HCT116 (cell line): Measurements from ENCODE around the gene UAP1L1. TPM values are rescaled to one million over a fixed set of nuclear protein-coding genes. Genes with fewer than 3 reads are reported as not detected.
"Not testable (repeated sequence)": the region's sequence is repeated elsewhere in the genome, so short reads cannot be mapped to it uniquely, and the experiment has no call there.

Source experiments
- ATAC-seq: fragments of 200-7000 bp; cut with Tn5 transposase; 2 replicates; pipeline ENCODE4 v1.9.1; 2020; ENCODE audit warnings: mild to moderate bottlenecking, moderate library complexity
- BruUV-seq: library from RNA; stranded (reverse); fragments of 400-500 nt; replicated peaks from 2 replicates; lab custom pipeline; 2021; lab: Mats Ljungman, UMichigan
- CTCF ChIA-PET: fragments of 300-600 bp; sonication (Branson Sonifier 250); formaldehyde crosslinking; loops from one replicate; lab custom pipeline; 2021; ENCODE audit warnings: antibody characterized with exemption; lab: Charles Lee
- POLR2A ChIA-PET: fragments of 300-600, 350-600 bp; sonication (Branson Sonifier 250); formaldehyde crosslinking; loops from one replicate; lab custom pipeline; 2021; ENCODE audit warnings: antibody characterized with exemption; lab: Charles Lee
- RAD21 ChIA-PET, 2 experiments: fragments of 300-600 bp; sonication (Branson Sonifier 250); formaldehyde crosslinking; loops; one replicate each; lab custom pipeline; 2023; ENCODE audit warnings: low total read pairs in 2 of 2; ENCODE audit not compliant: uncharacterized antibody in 2 of 2, unreplicated experiment in 2 of 2, low non-redundant PET in 1 of 2; lab: Charles Lee
- DNase-seq: peaks from one replicate; pipeline ENCODE4 v3.0.0-alpha.2; 2010; ENCODE audit warnings: low read depth, low spot score
- H2AFZ ChIP-seq: fragments of 200-600 bp; shearing (Covaris generic), sonication (generic); 2 replicates; pipeline ENCODE4 v1.6.1; 2017; ENCODE audit warnings: low read depth, mixed run types, mixed read lengths, antibody characterized with exemption, low read length; ENCODE audit not compliant: poor library complexity, severe bottlenecking
- H3K27ac ChIP-seq: 2 replicates; pipeline ENCODE4 v1.5.1; 2012; ENCODE audit warnings: low read depth, low read length
- H3K27me3 ChIP-seq: fragments of 200-600 bp; sonication (generic); 2 replicates; pipeline ENCODE4 v1.6.1; 2016; ENCODE audit warnings: mixed run types, low read length, mixed read lengths; ENCODE audit not compliant: insufficient read depth
- H3K36me3 ChIP-seq, 2 experiments: fragments of 200-500 bp in 1 of 2; fragments of 200-600 bp in 1 of 2; sonication (Bioruptor generic) in 1 of 2; sonication (generic) in 1 of 2; 2 replicates each; pipeline versions ENCODE4 v1.5.1 to v1.6.1; 2014 to 2016; ENCODE audit warnings: low read length in 2 of 2, inconsistent platforms in 1 of 2, mixed read lengths in 1 of 2, mixed run types in 1 of 2; ENCODE audit not compliant: insufficient read depth in 2 of 2, control insufficient read depth in 1 of 2
- H3K4me1 ChIP-seq, 2 experiments: fragments of 200-600 bp in 1 of 2; sonication (generic) in 1 of 2; 2 replicates each; pipeline versions ENCODE4 v1.5.1 to v1.6.1; 2012 to 2017; ENCODE audit warnings: low read length in 2 of 2, inconsistent platforms in 1 of 2, mild to moderate bottlenecking in 1 of 2, mixed read lengths in 1 of 2, mixed run types in 1 of 2, moderate library complexity in 1 of 2; ENCODE audit not compliant: insufficient read depth in 2 of 2, control insufficient read depth in 1 of 2
- H3K4me2 ChIP-seq: fragments of 200-600 bp; sonication (generic); 2 replicates; pipeline ENCODE4 v1.6.1; 2017; ENCODE audit warnings: mixed run types, low read length, mixed read lengths
- H3K4me3 ChIP-seq, 2 experiments: fragments of 200-600 bp in 1 of 2; sonication (generic) in 1 of 2; replicated peaks in 1 of 2; 2 replicates each; pipeline ENCODE4 v1.5.1; 2011 to 2016; ENCODE audit warnings: low read length in 2 of 2, control low read depth in 1 of 2, low read depth in 1 of 2, mild to moderate bottlenecking in 1 of 2, mixed read lengths in 1 of 2, mixed run types in 1 of 2
- H3K79me2 ChIP-seq: fragments of 200-600 bp; sonication (generic); 2 replicates; pipeline ENCODE4 v1.6.1; 2017; ENCODE audit warnings: mild to moderate bottlenecking, mixed run types, low read length, moderate library complexity, mixed read lengths; ENCODE audit not compliant: insufficient read depth
- H3K9ac ChIP-seq: fragments of 200-600 bp; sonication (generic); 2 replicates; pipeline ENCODE4 v1.6.1; 2016; ENCODE audit warnings: low read length, mixed read lengths
- H3K9me2 ChIP-seq: fragments of 200-600 bp; sonication (generic), shearing (Covaris generic); 2 replicates; pipeline ENCODE4 v1.6.1; 2017; ENCODE audit warnings: mixed run types, mild to moderate bottlenecking, moderate library complexity; ENCODE audit not compliant: insufficient read depth
- H3K9me3 ChIP-seq, 2 experiments: fragments of 200-500 bp in 1 of 2; fragments of 200-600 bp in 1 of 2; sonication (Bioruptor generic) in 1 of 2; sonication (generic) in 1 of 2; 2 replicates each; pipeline ENCODE4 v1.6.1; 2014 to 2017; ENCODE audit warnings: low read length in 2 of 2, mixed read lengths in 2 of 2, inconsistent platforms in 1 of 2, low read depth in 1 of 2, mild to moderate bottlenecking in 1 of 2, mixed run types in 1 of 2, moderate library complexity in 1 of 2; ENCODE audit not compliant: control insufficient read depth in 1 of 2, insufficient read depth in 1 of 2
- H4K20me1 ChIP-seq: fragments of 200-600 bp; sonication (generic), shearing (Covaris generic); 2 replicates; pipeline ENCODE4 v1.6.1; 2017; ENCODE audit warnings: mixed run types, mild to moderate bottlenecking, moderate library complexity; ENCODE audit not compliant: insufficient read depth
- CBX3 ChIP-seq: IDR thresholded peaks from 2 replicates; pipeline ENCODE4 v1.6.1; 2012; ENCODE audit warnings: low read depth
- CEBPB ChIP-seq: IDR thresholded peaks from 2 replicates; pipeline ENCODE4 v1.6.1; 2012; ENCODE audit warnings: low read depth
- ELF1 ChIP-seq: IDR thresholded peaks from 2 replicates; pipeline ENCODE4 v1.6.1; 2012; ENCODE audit warnings: low read depth, borderline replicate concordance
- EZH2 ChIP-seq: fragments of 200-600 bp; sonication (generic); IDR thresholded peaks from 2 replicates; pipeline ENCODE4 v1.6.1; 2017; ENCODE audit warnings: antibody characterized with exemption, mixed run types
- EZH2phosphoT487 ChIP-seq: fragments of 200-600 bp; IDR thresholded peaks from 2 replicates; pipeline ENCODE4 v1.6.1; 2018; ENCODE audit warnings: antibody characterized with exemption, borderline replicate concordance
- FOSL1 ChIP-seq: IDR thresholded peaks from 2 replicates; pipeline ENCODE4 v1.6.1; 2012; ENCODE audit warnings: low read depth
- POLR2A ChIP-seq: IDR thresholded peaks from 2 replicates; pipeline ENCODE4 v1.7.0; 2011; ENCODE audit warnings: borderline replicate concordance; ENCODE audit not compliant: insufficient read depth, insufficient read length; ENCODE audit errors: extremely low read depth
- POLR2AphosphoS5 ChIP-seq: IDR thresholded peaks from 2 replicates; pipeline ENCODE4 v1.6.1; 2011; ENCODE audit warnings: mild to moderate bottlenecking, low read depth, low read length, moderate library complexity
- RAD21 ChIP-seq: IDR thresholded peaks from 2 replicates; pipeline ENCODE4 v1.6.1; 2012; ENCODE audit warnings: low read depth, mild to moderate bottlenecking
- SP1 ChIP-seq: IDR thresholded peaks from 2 replicates; pipeline ENCODE4 v1.6.1; 2012; ENCODE audit warnings: low read depth
- SRF ChIP-seq: IDR thresholded peaks from 2 replicates; pipeline ENCODE4 v1.6.1; 2012; ENCODE audit warnings: low read depth
- TCF7L2 ChIP-seq: IDR thresholded peaks from 2 replicates; pipeline ENCODE4 v1.7.0; 2011; ENCODE audit warnings: borderline replicate concordance, inconsistent platforms; ENCODE audit not compliant: insufficient read depth, insufficient read length; ENCODE audit errors: extremely low read depth
- YY1 ChIP-seq: IDR thresholded peaks from 2 replicates; pipeline ENCODE4 v1.6.1; 2011; ENCODE audit warnings: low read length, low read depth, moderate library complexity, mild to moderate bottlenecking; ENCODE audit not compliant: insufficient replicate concordance; ENCODE audit errors: extremely low read depth
- ZFX ChIP-seq: fragments of 450-650 bp; IDR thresholded peaks from 2 replicates; pipeline ENCODE4 v1.6.1; 2017
- intact Hi-C: fragments of 100-400 bp; cut with micrococcal nuclease; formaldehyde crosslinking; loops from 2 replicates; pipeline ENCODE4 v1.10.0; 2022
- total RNA-seq: library from RNA; stranded (reverse); gene quantifications from one replicate; pipeline ENCODE4 v1.2.1, GENCODE V29; 2021; ENCODE audit not compliant: unreplicated experiment
- TF ChIP-seq, protein P1 (sequence below): IDR thresholded peaks from 2 replicates; pipeline ENCODE4 v1.6.1; 2012
- TF ChIP-seq, protein P2 (sequence below): IDR thresholded peaks from 2 replicates; pipeline ENCODE4 v1.6.1; 2012; ENCODE audit warnings: low read depth

UAP1L1 gene
- total RNA-seq, 1 experiment from 2014 or later = 11.0 TPM

DNA sequence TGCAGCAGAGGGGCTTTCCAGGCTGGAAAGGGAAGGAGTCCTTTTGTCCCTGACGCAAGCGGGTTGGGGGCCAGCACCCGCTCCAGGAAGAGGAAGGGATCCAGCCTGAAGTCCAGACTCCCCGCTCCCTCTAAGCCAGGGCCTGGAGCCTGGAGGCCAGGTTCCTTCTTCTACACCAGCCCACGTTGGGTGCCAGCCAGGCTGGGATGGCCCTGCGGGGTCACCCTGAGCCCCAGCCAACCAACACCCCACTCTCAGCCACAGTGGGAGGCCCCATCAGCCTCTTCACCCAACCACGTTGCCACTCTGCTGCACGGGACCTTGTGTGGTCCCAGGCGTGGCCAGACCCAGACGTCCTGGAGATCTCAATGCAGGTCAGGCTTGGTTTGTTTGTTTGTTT lies 44.5 kb upstream of the UAP1L1 start:
- TF ChIP-seq SP1 (no peak), EZH2 (no peak), CBX3 (no peak), POLR2AphosphoS5 (no peak), ZFX (no peak), ELF1 (no peak), EZH2phosphoT487 (no peak), YY1 (no peak), CEBPB (no peak), TCF7L2 (no peak), FOSL1 (no peak), RAD21 (no peak), SRF (no peak), POLR2A (no peak)
- TF ChIP-seq, protein P1, sequence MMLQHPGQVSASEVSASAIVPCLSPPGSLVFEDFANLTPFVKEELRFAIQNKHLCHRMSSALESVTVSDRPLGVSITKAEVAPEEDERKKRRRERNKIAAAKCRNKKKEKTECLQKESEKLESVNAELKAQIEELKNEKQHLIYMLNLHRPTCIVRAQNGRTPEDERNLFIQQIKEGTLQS = no peak
- TF ChIP-seq, protein P2, sequence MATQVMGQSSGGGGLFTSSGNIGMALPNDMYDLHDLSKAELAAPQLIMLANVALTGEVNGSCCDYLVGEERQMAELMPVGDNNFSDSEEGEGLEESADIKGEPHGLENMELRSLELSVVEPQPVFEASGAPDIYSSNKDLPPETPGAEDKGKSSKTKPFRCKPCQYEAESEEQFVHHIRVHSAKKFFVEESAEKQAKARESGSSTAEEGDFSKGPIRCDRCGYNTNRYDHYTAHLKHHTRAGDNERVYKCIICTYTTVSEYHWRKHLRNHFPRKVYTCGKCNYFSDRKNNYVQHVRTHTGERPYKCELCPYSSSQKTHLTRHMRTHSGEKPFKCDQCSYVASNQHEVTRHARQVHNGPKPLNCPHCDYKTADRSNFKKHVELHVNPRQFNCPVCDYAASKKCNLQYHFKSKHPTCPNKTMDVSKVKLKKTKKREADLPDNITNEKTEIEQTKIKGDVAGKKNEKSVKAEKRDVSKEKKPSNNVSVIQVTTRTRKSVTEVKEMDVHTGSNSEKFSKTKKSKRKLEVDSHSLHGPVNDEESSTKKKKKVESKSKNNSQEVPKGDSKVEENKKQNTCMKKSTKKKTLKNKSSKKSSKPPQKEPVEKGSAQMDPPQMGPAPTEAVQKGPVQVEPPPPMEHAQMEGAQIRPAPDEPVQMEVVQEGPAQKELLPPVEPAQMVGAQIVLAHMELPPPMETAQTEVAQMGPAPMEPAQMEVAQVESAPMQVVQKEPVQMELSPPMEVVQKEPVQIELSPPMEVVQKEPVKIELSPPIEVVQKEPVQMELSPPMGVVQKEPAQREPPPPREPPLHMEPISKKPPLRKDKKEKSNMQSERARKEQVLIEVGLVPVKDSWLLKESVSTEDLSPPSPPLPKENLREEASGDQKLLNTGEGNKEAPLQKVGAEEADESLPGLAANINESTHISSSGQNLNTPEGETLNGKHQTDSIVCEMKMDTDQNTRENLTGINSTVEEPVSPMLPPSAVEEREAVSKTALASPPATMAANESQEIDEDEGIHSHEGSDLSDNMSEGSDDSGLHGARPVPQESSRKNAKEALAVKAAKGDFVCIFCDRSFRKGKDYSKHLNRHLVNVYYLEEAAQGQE = no peak
- intact Hi-C loops = no loop called here

GRCh38 chr9:137033481-137033880 lies 43.8 kb upstream of the UAP1L1 start:
- DNase-seq, H3K4me2 ChIP-seq, RAD21 ChIA-PET, H4K20me1 ChIP-seq, H2AFZ ChIP-seq, H3K27me3 ChIP-seq, H3K9me3 ChIP-seq, POLR2A ChIA-PET, intact Hi-C loops, H3K36me3 ChIP-seq, BruUV-seq, H3K4me3 ChIP-seq, H3K27ac ChIP-seq, H3K9ac ChIP-seq, ATAC-seq, H3K79me2 ChIP-seq, H3K9me2 ChIP-seq: not testable (repeated sequence)
- CTCF ChIA-PET = interaction anchor here (1.7 to 4.0 kb wide), 2 partner anchors 85 to 243 kb away, joined by 5 to 109 read pairs; partner anchors contain the start of gene TMEM141
- peaks cover 17 to 34% of the 10 kb centered on the region in 2 experiments for H3K4me1 ChIP-seq

More for the DNA sequence above, 44.5 kb upstream of the UAP1L1 start:
- Histone ChIP-seq H3K9ac (no peak overlapping the region), H3K4me3 (no peak overlapping the region), H3K79me2 (no peaks in the 10 kb centered on the region), H3K36me3 (no peaks in the 10 kb centered on the region), H3K4me1 (peaks cover 17 to 36% of the 10 kb centered on the region in 2 experiments), H3K27ac (no peak overlapping the region), H3K27me3 (no peaks in the 10 kb centered on the region), H3K9me2 (no peaks in the 10 kb centered on the region), H3K4me2 (no peak overlapping the region), H3K9me3 (no peaks in the 10 kb centered on the region), H4K20me1 (no peaks in the 10 kb centered on the region), H2AFZ (no peak overlapping the region)
- POLR2A ChIA-PET = no interaction called here
- RAD21 ChIA-PET = no interaction called here
- CTCF ChIA-PET = no interaction called here
- ATAC-seq = no peak
- BruUV-seq = no TSS peak
- DNase-seq = no peak
